Stimulated activated CD8-positive, alpha-beta memory T cell treated with anti-CD3 and anti-CD28 coated beads, Interleukin-15, amount 100 ng/mL, for 1 hour (primary cell): Measurements from ENCODE around the gene EFEMP2.
A peak's percentile ranks its signal among the peaks of the same experiment; 100 is the strongest.

ENCODE experiments used
- DNase-seq: peaks from one replicate; pipeline ENCODE4 v3.0.0-alpha.2; 2020; ENCODE audit warnings: low read depth

The EFEMP2 gene

GRCh38 chr11:65885231-65885630 is 12.6 kb upstream of the EFEMP2 start:
- no peak for DNase-seq

GRCh38 chr11:65884716-65885092 is 12.1 kb upstream of the EFEMP2 start:
- DNase-seq: peak; percentile 63

GRCh38 chr11:65883786-65884715 is 11.5 kb upstream of the EFEMP2 start:
- no peak for DNase-seq

GRCh38 chr11:65883058-65883761 is 10.6 kb upstream of the EFEMP2 start:
- DNase-seq: no peak

- no peak for DNase-seq
Measured at GRCh38 chr11:65882120-65883057, 9.8 kb upstream of the EFEMP2 start.

- no peak for DNase-seq
Measured at GRCh38 chr11:65880844-65881421, 8.3 kb upstream of the EFEMP2 start.

- DNase-seq: no peak
Measured at GRCh38 chr11:65880027-65880426, 7.4 kb upstream of the EFEMP2 start.

GRCh38 chr11:65879617-65880016 is 7.0 kb upstream of the EFEMP2 start, which contains the start of gene CTSW:
CTSW (plus strand) TSS chr11:65879837; CDS start chr11:65879855, 18 bp downstream.
- no peak for DNase-seq

- peak; percentile 97 for DNase-seq
Measured at GRCh38 chr11:65873318-65874156, 937 bp upstream of the EFEMP2 start.

GRCh38 chr11:65871811-65872548 is 620 bp downstream of the EFEMP2 start:
- no peak for DNase-seq

GRCh38 chr11:65870706-65871681 is 1.6 kb downstream of the EFEMP2 start:
- no peak for DNase-seq

- no peak for DNase-seq
Measured at GRCh38 chr11:65870307-65870658, 2.3 kb downstream of the EFEMP2 start.

- no peak for DNase-seq
Measured at GRCh38 chr11:65869643-65870306, 2.8 kb downstream of the EFEMP2 start.

GRCh38 chr11:65868907-65869306 is 3.7 kb downstream of the EFEMP2 start:
- no peak for DNase-seq

- DNase-seq: no peak
Measured at GRCh38 chr11:65868076-65868667, 4.4 kb downstream of the EFEMP2 start.

GRCh38 chr11:65867284-65868071 is 5.1 kb downstream of the EFEMP2 start:
- DNase-seq: no peak
